GM18520 (cell line): Measurements from ENCODE around the gene GMDS.

Experiments
- ATAC-seq: cut with Tn5 transposase; IDR thresholded peaks from one replicate; pipeline ENCODE4 v1.9.1; 2021; ENCODE audit not compliant: unreplicated experiment

The GMDS gene

DNA sequence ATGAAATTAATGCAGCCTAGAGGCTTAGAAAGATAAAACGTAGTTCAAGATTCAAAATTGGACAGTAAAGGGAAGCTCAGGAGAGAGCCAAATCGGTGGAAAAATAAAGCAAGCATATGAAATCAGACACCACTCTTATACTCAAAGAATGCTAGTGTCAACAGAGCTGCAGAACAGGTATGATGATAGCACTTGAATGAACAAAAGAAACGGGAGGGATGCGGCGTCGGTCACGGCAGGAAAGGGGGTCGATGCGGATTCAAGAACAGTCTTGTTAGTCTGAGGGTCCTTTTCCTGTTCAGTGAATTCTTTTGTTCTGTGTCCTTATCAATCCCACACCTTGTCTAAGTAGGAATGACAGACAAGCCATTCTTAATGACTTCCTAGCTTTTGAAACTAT is 521.3 kb downstream of the GMDS start:
- ATAC-seq: no peak

DNA sequence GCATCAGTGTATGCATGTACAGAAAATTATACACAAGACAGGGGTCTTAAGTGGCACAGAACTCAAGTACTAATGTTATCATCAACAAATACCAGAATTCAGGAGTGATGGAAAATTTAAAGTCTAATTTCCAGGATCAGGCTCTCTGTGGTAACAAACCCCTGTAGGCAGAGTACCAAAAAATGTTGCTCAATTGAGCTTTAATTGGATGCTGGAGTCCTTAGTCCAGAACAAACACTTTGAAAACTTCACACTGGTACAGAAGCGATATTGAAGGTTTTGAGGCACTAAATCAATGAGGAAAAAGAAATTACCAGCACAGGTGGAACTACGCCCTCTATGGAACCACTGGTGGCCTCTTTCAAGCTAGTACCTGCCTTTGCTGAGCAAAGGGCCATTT is 522.6 kb downstream of the GMDS start:
- no peak for ATAC-seq

DNA sequence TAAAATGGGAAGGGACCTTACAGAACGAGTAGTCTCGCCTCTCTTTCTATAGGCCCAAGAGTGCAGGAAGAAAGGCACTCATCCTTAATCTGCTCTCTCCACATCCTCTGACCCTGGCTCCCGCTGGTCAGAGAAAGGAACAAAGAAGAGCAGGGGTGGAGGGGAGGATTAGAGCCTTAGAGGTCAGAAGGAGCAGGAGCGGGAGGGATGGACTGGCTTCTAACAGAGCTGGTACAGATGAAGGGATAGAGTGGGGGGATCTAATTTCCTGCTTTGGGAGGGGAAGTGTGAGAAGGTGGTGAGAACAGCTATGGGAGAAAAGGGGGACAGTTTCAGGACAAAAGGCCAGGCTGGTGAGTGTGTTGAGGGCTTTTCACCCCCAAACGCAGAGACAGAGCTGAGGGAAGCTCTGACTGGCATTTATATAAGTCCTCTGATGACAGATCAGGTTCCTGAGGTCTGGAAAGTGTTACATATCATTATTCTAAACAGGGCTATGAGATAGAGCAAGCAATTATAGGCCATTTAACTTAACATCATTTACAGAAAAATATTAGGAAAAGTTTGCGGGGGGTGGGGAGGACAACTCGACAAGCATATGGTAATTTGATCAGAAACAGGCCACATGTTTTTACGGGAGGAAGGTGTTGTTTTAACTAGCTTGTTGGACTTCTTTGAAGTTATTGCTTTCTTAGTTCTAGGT is 524.6 kb downstream of the GMDS start:
- ATAC-seq: no peak

DNA sequence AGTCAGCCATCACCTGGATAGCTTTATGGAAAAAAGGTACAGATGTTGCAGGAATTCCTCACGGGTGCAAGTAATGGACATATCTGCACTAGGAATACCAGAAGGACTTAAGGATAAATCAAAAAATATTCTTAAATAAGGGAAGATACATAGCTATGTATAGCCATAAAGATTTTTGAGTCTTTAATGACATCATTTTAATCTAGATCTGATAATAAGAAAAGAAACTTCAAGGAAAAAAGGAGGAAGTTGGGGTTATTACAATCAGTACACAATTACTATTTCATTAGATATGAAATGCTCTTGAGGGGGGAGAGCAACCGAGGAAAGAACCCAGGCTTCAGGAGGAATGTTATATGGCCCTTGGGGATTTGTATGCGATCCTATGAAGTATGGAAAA is 525.5 kb downstream of the GMDS start:
- ATAC-seq: no peak

DNA sequence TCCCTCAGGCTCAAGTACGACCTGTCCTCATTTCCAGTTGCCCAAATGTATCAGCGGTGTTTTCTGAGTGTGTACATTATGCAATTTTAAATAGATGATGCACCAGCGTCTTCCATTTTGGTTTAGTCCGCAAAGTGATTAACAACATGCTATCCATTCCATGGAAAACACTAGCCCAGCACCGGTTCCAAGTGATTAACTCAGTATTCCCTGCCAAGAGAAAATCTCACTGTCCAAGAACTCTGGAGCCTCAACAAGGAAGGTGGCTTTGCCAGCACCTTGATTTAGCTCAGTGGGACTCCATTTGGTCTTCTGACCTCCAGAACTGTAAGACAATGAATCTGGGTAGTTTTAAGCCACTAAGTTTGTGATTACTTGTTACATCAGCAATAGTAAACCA is 528.5 kb downstream of the GMDS start:
- ATAC-seq: no peak

DNA sequence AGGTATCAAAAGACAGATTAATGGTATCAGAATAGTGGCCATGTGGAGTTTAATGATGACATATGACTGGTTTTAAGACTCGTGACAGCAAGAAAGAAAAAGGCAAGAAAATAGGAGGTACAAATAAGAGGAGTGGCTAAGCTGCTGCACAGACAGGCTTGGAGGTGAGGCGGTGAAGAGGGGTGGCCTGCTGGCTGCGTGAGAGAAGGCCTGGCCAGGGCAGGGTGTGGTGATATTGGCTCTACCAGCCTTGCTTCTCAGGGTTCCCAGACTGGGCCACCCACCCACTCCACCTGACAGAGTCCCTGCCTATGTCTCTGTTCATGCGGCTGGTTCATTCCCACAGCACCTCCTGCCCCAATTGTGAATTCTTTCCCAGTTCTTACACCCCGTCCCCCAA is 529.0 kb downstream of the GMDS start:
- ATAC-seq: no peak

DNA sequence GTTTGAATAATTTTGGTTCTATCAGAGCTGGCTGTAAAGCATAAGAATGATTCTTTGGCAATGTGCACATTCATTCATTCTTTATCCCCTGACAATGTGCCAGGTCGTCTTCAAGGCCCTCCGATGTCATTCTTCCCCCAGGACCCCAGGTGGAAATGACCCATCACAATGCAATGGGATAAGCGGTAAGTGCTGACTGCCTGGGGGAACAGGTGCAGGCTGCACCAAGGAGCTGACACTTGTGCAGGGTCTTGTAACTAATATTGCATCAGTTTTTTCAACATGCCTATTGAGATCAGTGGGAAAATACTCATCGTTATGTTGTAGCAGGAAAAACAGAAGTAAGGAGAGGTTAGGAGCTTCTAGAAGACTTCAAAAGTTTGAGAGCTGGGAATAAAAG is 530.1 kb downstream of the GMDS start:
- no peak for ATAC-seq

DNA sequence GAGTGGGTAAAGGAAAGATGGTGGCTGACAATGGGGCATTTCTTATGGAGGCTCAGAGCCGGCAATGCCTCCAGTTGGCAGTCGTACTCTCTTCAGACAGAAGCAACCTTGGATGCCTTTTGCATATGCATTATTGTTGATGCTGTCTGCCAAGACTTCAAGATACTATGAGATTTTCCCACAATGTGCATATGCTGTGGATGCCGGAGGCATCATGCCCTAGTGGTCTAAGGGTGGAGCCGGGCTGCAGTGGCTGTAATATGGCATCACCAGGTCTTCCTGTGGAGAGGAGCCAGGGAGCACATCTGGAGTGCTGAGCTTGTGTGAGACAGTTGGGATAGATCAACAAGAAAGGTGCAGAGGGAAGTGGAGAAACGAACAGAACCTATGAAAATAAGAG is 530.8 kb downstream of the GMDS start:
- ATAC-seq: no peak

DNA sequence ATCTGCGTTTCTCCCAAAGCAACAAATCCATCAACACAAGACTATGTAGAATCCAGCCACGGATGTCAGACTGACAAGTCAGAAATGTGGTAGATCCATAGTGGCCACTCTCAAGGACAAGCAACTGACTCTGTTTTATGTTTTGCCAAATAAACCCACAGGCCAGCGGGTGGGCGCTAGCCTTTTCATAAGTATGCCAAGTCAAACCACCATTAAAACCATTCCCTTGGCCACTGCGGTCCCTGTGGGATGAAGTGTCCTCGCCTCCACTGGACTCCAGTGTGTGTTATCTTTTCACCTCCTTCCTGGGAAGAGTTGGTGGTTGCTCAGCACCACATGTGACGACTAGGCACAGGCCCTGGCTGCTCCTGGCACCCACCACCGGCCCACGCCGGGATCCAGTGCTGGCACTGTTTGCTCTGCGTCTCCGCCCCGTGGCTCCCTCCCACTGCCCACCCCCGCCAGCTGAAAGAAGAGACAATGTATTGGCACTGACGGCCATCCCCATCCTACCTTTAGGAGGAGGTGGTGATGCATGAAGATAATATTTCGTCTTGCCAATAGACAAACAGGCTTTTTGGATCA is 532.3 kb downstream of the GMDS start:
- ATAC-seq: no peak

DNA sequence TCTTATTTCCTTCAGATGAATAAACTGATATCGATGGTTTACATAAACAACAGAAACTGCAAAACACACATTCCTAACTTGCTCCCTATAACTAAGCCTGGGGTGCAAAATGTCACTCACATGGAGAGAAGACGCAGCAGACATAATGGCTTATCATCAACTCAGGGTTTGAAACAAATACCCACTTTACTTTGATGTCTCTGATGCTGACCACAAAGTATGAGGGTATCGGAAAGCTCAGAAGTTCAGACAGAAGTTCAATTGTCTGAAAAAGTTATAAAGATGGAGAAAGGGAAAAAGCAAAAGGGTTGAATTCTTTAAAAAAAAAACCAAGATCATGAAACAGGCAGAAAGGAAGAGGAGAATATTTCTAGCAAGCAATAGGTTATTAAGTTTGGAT is 533.0 kb downstream of the GMDS start:
- ATAC-seq: no peak

DNA sequence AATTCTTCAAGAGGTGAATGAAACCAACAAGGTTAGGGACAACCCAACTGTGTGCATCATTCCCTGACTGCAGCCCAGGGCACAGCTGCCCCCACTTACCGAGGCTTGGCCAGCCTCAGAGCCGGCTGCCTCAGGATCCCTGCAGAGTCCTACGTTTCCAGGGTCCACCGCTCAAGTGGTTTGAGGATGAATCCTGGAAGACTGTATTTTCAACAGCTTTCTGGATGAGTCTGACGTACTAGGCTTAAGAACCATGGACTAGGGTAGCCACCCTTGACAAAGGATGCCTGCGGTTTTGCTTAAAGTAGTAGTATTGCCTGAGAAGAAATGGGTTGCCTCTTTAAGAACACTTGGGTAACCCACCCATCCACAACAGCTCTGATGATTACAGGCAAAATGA is 534.3 kb downstream of the GMDS start:
- ATAC-seq: no peak

DNA sequence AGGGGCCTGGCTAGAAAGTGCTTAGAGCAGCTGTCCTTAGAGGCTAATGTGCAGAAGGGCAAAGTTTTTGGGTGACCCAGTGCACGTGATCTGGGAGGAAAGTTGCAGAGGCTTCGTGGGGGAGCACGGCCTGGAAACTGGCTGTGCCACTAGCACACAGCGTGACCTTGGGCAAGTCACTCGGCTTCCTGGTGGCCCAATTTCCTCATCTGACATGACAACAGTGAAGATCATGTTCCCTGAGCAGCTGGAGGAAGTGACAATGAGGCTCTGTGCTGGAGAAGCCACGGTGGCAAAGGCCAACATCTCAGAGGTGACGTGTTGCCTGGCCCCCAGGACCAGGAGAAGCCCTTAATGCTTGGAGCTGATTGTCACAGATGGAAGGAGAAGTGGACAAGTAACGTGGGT is 536.2 kb downstream of the GMDS start:
- no peak for ATAC-seq

DNA sequence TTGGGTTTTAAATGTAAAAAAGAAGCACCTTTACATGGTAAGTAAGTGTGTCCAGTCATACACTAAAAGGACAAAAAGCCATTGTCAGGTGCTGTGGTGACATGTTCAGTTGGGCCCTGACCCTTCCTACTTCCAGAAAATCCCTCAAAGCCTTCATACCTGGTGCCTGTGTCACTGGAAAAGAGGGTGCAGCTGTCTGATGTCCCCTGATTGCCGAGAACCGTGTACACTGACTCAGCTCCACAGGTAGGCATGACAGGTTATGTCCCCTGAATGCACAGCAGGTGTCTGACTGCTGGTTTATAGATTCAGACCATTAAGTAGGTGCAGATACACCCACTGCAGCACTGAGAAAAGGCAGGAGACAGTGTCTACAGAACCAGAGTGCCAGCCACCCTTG is 536.6 kb downstream of the GMDS start:
- ATAC-seq: no peak

DNA sequence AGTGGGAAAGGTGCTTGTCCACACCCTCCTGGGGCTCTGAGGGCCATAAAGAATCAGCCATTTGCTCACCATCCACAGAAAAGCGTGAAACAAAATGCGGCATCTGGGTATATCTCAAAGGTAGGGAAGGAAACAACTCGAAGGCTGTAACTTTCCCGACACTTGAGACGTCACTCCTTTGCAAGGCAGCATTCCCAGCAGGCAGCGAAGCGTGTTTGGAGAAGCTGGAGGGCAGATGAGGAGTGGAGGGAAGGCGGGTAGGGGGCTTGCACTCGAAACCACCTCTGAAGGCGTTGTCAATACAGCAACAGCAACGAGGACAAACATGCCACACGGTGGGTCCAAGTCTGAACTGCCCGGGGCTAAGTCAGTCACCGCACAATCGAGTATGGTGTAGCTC is 537.3 kb downstream of the GMDS start:
- ATAC-seq: no peak

DNA sequence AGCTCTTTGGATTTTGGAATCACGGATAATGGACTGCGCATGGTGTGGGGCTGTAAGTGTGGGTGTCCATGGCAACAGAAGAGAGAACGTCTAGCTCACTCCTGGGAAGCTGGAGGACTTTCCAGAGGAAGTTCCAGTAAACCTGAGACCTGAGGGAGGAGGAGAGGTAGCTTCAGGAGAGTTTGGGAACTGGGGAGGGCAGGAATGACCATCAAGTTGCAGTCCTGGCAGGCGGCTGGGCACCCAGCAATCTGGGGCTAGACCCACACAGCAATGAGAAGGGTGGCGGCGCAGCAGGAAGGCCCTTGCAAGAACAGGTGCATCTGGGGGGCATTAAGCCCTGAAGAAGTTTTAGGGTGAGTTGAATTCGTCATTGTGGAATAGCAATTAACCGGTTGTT is 539.8 kb downstream of the GMDS start:
- ATAC-seq: no peak

DNA sequence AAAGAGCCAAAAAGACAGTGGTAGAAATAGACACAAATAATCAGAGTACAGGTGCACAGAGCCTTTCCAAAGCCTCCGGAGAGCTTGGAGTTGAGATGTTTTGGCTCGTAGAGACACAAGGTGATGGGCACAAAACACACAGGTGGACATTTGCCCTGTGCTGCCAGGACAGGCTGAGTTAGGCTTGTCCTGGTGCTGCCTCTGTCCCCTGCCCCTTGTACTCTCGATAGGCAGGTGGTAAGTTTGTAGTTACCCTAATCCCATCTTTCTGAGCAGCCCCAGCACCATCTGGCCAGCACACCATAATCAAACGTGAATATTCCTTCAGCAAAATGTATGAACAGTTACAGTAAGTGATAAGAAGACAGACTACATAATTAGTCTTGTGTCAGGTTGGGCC is 540.2 kb downstream of the GMDS start:
- ATAC-seq: no peak

DNA sequence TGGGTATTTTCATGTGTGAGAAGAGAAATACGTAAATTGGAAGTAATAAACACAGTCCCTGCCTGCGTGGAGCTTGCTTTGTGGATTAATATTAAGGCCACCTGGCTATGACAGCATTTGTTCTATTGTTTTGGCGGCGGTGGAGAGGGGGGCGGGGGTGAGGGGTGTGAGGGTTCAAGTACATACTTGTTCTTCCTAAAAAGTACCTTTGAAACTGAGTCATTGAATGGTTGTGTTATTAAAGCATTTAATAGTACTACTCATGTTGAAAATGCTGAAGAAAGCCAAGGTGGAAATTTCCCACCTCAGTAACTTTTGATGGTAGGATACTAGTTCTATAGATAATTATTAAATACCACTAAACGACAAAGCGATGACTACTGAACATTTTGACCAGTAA is 540.7 kb downstream of the GMDS start:
- no peak for ATAC-seq

DNA sequence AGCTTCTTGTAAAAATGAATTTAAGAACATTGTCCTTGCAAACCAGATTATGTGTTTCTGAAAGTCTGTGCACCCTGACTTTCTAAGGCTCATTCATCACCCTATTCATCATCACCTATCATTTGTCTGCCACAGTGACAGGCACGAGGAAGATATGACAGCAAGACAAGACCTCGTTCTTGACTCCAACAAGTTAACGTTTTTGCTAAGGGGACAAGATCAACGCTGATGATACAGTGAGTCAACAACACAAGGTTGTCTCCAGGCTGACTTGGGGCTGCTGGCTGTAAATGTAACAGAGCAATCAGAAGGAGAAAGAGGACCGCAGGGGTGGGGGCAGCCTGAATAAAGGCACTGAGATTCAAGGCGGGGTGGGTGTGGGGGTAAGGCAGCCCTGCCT is 541.5 kb downstream of the GMDS start:
- no peak for ATAC-seq

DNA sequence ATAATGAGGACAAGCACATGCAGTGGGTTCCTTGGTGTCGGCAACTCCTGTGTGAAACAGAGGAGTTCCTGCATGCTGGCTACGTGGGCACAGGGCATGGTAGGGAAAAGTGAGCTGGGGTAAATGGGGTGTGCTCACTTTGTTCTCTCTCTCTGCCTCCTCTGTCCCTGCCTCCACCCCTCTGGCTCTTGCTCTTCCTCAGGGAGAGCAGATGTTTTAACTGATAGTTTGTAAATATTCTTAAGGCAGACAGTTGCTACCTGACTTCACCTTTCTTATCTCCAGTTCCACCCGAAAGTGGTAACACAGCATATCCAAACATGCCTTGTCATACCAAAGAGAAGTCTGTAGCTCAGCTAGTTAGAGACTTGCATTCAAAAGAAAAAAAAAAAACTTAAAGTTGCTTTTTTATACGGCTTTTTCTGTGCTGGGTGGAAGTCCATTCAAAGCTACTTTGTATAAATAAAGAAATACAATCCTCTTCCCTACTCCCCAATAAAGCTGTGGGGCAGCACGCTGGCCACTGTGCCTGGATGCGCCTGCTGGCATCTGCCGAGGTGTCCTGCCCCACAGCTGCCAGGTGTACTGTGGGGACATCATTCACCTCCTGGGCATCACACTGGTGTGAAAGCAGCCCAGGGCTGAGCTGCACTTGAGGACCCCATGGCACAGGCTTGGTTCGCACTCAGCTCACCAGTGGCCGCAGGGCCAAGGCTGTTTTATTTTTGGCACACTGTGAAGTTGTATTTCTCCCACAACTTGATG is 542.1 kb downstream of the GMDS start:
- no peak for ATAC-seq

DNA sequence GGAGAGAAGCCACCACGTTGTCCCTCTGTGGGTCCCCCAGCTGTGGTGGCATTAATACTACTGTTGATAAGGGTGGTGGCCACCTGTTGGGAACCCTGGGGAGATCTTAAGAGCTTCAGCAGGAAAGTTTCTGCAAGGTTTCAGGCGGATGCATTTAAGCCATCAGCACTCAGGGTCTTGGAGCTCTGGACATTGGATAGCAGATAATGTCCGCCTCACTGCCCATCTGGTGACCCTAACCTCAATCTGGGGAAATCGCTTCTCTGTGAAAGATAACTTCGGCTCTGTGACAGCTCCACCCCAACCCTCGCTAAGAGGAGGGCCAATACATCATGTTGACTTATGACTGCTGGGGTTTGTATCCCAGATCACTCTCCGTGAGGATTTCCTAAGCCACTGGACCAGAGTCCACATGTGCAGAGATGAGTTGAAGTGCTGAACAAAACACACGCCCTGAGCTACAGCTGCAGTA is 542.8 kb downstream of the GMDS start:
- ATAC-seq: no peak

DNA sequence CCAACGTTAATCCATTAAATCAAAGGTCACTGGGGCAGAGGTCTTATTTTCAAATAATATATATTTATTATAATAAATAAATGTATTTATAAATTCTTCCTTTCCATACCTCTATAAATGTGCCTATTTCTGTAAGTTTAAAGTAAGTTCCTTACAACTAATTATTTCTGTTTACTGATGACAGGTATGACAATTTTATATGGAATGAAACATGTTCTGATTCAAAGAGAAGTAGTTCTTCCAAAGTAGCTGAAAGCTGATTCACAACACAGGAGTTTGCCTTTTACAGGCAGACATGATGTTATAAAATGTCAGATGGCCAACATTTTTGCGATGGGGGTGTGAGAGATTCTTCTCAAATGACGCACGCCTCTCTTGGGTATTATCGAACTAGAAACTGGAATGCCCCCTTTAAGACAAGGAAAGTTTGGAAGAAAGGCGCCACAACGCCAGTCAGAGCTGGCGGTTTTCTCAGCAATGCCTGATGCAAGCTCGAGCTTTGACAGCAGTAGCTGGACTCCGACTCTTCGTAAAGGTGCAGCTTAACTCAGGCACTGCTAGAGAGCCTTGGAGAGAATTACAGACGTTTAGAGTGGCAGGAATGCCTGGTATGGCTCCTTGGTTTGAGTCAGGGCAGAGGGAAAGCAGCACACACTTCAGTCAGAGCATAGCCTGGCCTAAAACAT is 543.6 kb downstream of the GMDS start:
- no peak for ATAC-seq
